Transverse colon (tissue), 4 donors: ENCODE measurements around the gene SP2.

Experiments used
- EP300 ChIP-seq: sonication (generic); formaldehyde crosslinking; IDR thresholded peaks from one replicate; pipeline ENCODE4 v1.6.1; 2017; ENCODE audit warnings: antibody characterized with exemption, low read depth
- POLR2A ChIP-seq: fragments of 450-650 bp; IDR thresholded peaks from one replicate; pipeline ENCODE4 v1.6.1; 2016; ENCODE audit warnings: antibody characterized with exemption, mild to moderate bottlenecking, moderate library complexity
- POLR2AphosphoS5 ChIP-seq, 3 donors: sonication (generic); formaldehyde crosslinking; IDR thresholded peaks; one replicate each; pipeline ENCODE4 v1.6.1; 2016; ENCODE audit warnings: antibody characterized with exemption in 3 of 3
- TF ChIP-seq, protein P1 (sequence below), 5 experiments: fragments of 200-600 bp in 3 of 5; fragments of 450-650 bp in 2 of 5; sonication (generic) in 3 of 5; IDR thresholded peaks; 1 replicate in 2 of 5; 2 replicates in 3 of 5; pipeline ENCODE4 v1.5.1; 2016 to 2017; ENCODE audit warnings: antibody characterized with exemption in 5 of 5, inconsistent platforms in 3 of 5, mild to moderate bottlenecking in 2 of 5, moderate library complexity in 1 of 5

DNA sequence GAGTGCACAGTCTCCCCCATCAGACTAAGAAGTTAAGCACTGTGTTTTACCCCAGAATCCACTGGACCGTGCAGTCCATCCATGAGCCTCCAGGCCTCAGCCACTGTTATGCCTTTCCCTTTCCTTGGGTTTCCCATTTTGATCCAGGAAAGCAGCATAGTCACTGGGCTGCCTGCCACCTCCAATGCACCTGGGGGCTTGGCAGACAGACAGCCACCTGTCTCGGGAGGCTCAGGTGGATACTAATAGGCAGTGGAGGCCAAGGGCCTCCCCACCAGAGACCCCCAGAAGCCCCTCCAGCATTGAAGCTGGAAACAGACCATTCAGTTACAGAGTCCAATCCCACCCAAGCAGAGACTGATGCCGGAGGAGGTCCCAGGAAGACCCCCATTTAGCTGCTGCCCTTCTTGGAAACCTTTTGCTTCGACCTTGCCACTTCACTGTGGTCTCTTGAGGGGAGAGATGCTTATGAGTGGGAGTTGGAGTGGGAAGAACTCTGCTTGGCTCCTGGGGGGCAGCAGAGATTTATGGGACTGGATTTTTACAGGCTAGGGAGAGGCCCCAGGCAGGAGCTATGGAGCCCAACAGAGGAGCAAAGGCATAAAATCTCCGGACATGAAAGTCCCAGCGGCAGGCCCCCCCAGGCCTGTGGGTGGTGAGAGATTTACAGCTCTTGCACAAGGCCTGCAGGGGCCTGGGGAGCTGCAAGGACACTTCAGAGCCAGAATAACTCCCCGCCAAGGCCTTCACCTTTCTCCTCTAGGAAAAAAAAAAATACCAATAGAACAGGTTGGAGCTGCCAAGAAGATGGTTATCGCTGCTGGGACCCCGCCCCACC, 12.2 kb upstream of the SP2 start:
- TF ChIP-seq POLR2AphosphoS5 (IDR thresholded peaks at IDR 0.05) (no peak), POLR2A (no peak), EP300 (no peak)
- TF ChIP-seq, protein P1, sequence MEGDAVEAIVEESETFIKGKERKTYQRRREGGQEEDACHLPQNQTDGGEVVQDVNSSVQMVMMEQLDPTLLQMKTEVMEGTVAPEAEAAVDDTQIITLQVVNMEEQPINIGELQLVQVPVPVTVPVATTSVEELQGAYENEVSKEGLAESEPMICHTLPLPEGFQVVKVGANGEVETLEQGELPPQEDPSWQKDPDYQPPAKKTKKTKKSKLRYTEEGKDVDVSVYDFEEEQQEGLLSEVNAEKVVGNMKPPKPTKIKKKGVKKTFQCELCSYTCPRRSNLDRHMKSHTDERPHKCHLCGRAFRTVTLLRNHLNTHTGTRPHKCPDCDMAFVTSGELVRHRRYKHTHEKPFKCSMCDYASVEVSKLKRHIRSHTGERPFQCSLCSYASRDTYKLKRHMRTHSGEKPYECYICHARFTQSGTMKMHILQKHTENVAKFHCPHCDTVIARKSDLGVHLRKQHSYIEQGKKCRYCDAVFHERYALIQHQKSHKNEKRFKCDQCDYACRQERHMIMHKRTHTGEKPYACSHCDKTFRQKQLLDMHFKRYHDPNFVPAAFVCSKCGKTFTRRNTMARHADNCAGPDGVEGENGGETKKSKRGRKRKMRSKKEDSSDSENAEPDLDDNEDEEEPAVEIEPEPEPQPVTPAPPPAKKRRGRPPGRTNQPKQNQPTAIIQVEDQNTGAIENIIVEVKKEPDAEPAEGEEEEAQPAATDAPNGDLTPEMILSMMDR (IDR thresholded peaks at IDR 0.05): no peak
